Fibroblast of lung (primary cell): ENCODE data around the gene CYTH1. TPM values are rescaled to one million over a fixed set of nuclear protein-coding genes. Genes with fewer than 3 reads are reported as not detected.

Source experiments
- DNase-seq, 2 donors: peaks; one replicate each; pipeline versions ENCODE4 v3.0.0 to v3.0.0-alpha.2; 2010; ENCODE audit warnings: low read depth in 2 of 2
- H2AFZ ChIP-seq: 2 replicates; pipeline ENCODE4 v1.5.1; 2012; ENCODE audit warnings: low read length, control low read depth, inconsistent platforms
- H3K27ac ChIP-seq: 2 replicates; pipeline ENCODE4 v1.5.1; 2011; ENCODE audit warnings: low read length, control low read depth; ENCODE audit not compliant: insufficient read depth
- H3K27me3 ChIP-seq: 2 replicates; pipeline ENCODE4 v1.5.1; 2011; ENCODE audit warnings: mild to moderate bottlenecking, low read length; ENCODE audit not compliant: control insufficient read depth, insufficient read depth
- H3K36me3 ChIP-seq: 2 replicates; pipeline ENCODE4 v1.5.1; 2011; ENCODE audit warnings: low read length; ENCODE audit not compliant: control insufficient read depth, insufficient read depth
- H3K4me1 ChIP-seq: 2 replicates; pipeline ENCODE4 v1.5.1; 2011; ENCODE audit warnings: low read length; ENCODE audit not compliant: control insufficient read depth, insufficient read depth; ENCODE audit errors: extremely low read depth
- H3K4me2 ChIP-seq: 2 replicates; pipeline ENCODE4 v1.5.1; 2011; ENCODE audit warnings: low read length, control low read depth; ENCODE audit not compliant: insufficient read depth; ENCODE audit errors: extremely low read depth
- H3K4me3 ChIP-seq, 4 experiments: fragments of 200-600 bp in 1 of 4; sonication (generic) in 1 of 4; replicated peaks in 1 of 4; 2 replicates each; pipeline ENCODE4 v1.5.1; 2011 to 2016; ENCODE audit warnings: low read length in 4 of 4, low read depth in 3 of 4, mild to moderate bottlenecking in 3 of 4, control low read depth in 2 of 4, inconsistent platforms in 1 of 4, mixed read lengths in 1 of 4; ENCODE audit not compliant: insufficient read depth in 1 of 4; ENCODE audit errors: control extremely low read depth in 1 of 4
- H3K79me2 ChIP-seq: 2 replicates; pipeline ENCODE4 v1.5.1; 2012; ENCODE audit warnings: mild to moderate bottlenecking, low read length, inconsistent platforms; ENCODE audit not compliant: control insufficient read depth, insufficient read depth
- H3K9ac ChIP-seq: 2 replicates; pipeline ENCODE4 v1.5.1; 2011; ENCODE audit warnings: mild to moderate bottlenecking, low read length, control low read depth; ENCODE audit not compliant: insufficient read depth
- H3K9me3 ChIP-seq: 2 replicates; pipeline ENCODE4 v1.5.1; 2012; ENCODE audit warnings: low read depth, low read length; ENCODE audit not compliant: control insufficient read depth, insufficient read depth
- H4K20me1 ChIP-seq: 2 replicates; pipeline ENCODE4 v1.5.1; 2011; ENCODE audit warnings: low read length; ENCODE audit not compliant: control insufficient read depth, insufficient read depth; ENCODE audit errors: extremely low read depth
- CTCF ChIP-seq, 2 donors: IDR thresholded peaks in 1 of 2; conservative IDR thresholded peaks in 1 of 2; 1 replicate in 1 of 2; 2 replicates in 1 of 2; pipeline ENCODE4 v1.5.1; 2011 to 2012; ENCODE audit warnings: low read length in 2 of 2, control low read depth in 1 of 2, inconsistent platforms in 1 of 2, low read depth in 1 of 2, mild to moderate bottlenecking in 1 of 2
- EZH2 ChIP-seq: IDR thresholded peaks from 2 replicates; pipeline ENCODE4 v1.5.1; 2012; ENCODE audit warnings: low read length, control low read depth, mild to moderate bottlenecking; ENCODE audit errors: missing control alignments
- polyA plus RNA-seq, 2 donors: library from polyadenylated mRNA; depleted of rRNA in 1 of 2; stranded (reverse) in 1 of 2; unstranded in 1 of 2; fragments of >200 nt; gene quantifications; 2 replicates each; pipeline ENCODE4 v1.2.1, GENCODE V29; 2011 to 2012; ENCODE audit warnings: missing spikeins in 1 of 2
- total RNA-seq: library from RNA; depleted of rRNA; stranded (reverse); fragments of >200 nt; gene quantifications from 2 replicates; pipeline ENCODE4 v1.2.1, GENCODE V29; 2014

CYTH1 gene
- total and polyA plus RNA-seq, 2 donors (not counting 1 experiment from before 2014, with no cell fraction given), result 8.9 to 9.9 TPM

- peaks cover 2% of the 10 kb centered on the region for H3K79me2 ChIP-seq
- H4K20me1 ChIP-seq, result no peaks in the 10 kb centered on the region
- no peaks in the 10 kb centered on the region for H3K27me3 ChIP-seq
- H3K4me3 ChIP-seq, result no peak overlapping the region
- no peak overlapping the region for H3K9ac ChIP-seq
- H3K9me3 ChIP-seq, result no peaks in the 10 kb centered on the region
- no peaks in the 10 kb centered on the region for H3K4me1 ChIP-seq
- no peak for DNase-seq
- H3K27ac ChIP-seq, result no peak overlapping the region
- no peak overlapping the region for H3K4me2 ChIP-seq
- H3K36me3 ChIP-seq, result no peaks in the 10 kb centered on the region
- no peak overlapping the region for H2AFZ ChIP-seq
- TF ChIP-seq EZH2 (no peak), CTCF (conservative IDR thresholded peaks at IDR 0.05 in 1 of 2, IDR thresholded peaks at IDR 0.05 in 1 of 2; ENCODE audit: low read depth in 1 of 2, low read length in 2 of 2) (no peak)
Measured at GRCh38 chr17:78771758-78772382, 10.2 kb downstream of the CYTH1 start.

- DNase-seq, result no peak
- no peaks in the 10 kb centered on the region for H4K20me1 ChIP-seq
- TF ChIP-seq CTCF (conservative IDR thresholded peaks at IDR 0.05 in 1 of 2, IDR thresholded peaks at IDR 0.05 in 1 of 2; ENCODE audit: low read depth in 1 of 2, low read length in 2 of 2) (no peak), EZH2 (no peak)
Measured at GRCh38 chr17:78769196-78769773, 12.8 kb downstream of the CYTH1 start.

GRCh38 chr17:78767806-78768205 is 14.3 kb downstream of the CYTH1 start:
- Histone ChIP-seq H3K9ac (no peak overlapping the region), H3K36me3 (no peaks in the 10 kb centered on the region), H2AFZ (no peak overlapping the region), H3K4me3 (no peak overlapping the region), H3K4me1 (no peaks in the 10 kb centered on the region), H3K79me2 (peaks cover 2% of the 10 kb centered on the region), H3K9me3 (no peaks in the 10 kb centered on the region), H3K27me3 (no peaks in the 10 kb centered on the region), H3K27ac (no peak overlapping the region), H4K20me1 (no peaks in the 10 kb centered on the region), H3K4me2 (no peak overlapping the region)
- TF ChIP-seq CTCF (conservative IDR thresholded peaks at IDR 0.05 in 1 of 2, IDR thresholded peaks at IDR 0.05 in 1 of 2; ENCODE audit: low read depth in 1 of 2, low read length in 2 of 2), result no peak
- TF ChIP-seq EZH2, result no peak
- peak in 1 of 2 donors; percentile 32 for DNase-seq

More at GRCh38 chr17:78769196-78769773, 12.8 kb downstream of the CYTH1 start:
- Histone ChIP-seq H3K79me2 (peaks cover 2% of the 10 kb centered on the region), H3K9ac (no peak overlapping the region), H3K27me3 (no peaks in the 10 kb centered on the region), H3K9me3 (no peaks in the 10 kb centered on the region), H3K4me1 (no peaks in the 10 kb centered on the region), H2AFZ (no peak overlapping the region), H3K4me2 (no peak overlapping the region), H3K4me3 (no peak overlapping the region), H3K36me3 (no peaks in the 10 kb centered on the region), H3K27ac (no peak overlapping the region)
